ENCODE results near the gene EFL1.
"Not testable (repeated sequence)": the region's sequence is repeated elsewhere in the genome, so short reads cannot be mapped to it uniquely, and the experiment has no call there.

DNA sequence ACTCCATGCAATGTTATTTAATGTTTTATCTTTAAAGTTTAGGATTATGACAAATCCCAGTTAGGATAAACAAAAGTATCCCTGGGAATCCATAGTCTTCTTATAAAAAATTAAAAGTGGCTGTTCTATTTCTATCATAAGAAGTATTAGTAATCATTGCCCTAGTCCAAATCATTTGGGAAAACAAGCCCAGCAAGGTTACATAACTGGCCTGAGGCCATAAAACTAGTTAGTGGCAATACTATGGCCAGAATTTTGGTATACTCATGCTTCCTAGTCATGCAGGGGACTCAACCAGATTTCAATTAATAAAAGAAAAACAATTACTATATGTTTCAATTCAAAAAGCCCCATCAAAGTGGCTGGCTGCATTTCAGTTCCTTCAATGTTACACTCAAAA, 50.3 kb downstream of the EFL1 start:
- TF ChIP-seq POLR2A (IDR thresholded peaks at IDR 0.05): not testable (repeated sequence)
- TF ChIP-seq, protein P1, sequence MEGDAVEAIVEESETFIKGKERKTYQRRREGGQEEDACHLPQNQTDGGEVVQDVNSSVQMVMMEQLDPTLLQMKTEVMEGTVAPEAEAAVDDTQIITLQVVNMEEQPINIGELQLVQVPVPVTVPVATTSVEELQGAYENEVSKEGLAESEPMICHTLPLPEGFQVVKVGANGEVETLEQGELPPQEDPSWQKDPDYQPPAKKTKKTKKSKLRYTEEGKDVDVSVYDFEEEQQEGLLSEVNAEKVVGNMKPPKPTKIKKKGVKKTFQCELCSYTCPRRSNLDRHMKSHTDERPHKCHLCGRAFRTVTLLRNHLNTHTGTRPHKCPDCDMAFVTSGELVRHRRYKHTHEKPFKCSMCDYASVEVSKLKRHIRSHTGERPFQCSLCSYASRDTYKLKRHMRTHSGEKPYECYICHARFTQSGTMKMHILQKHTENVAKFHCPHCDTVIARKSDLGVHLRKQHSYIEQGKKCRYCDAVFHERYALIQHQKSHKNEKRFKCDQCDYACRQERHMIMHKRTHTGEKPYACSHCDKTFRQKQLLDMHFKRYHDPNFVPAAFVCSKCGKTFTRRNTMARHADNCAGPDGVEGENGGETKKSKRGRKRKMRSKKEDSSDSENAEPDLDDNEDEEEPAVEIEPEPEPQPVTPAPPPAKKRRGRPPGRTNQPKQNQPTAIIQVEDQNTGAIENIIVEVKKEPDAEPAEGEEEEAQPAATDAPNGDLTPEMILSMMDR (IDR thresholded peaks at IDR 0.05): not testable (repeated sequence)

All from uterus (tissue), 2 donors.